ENCODE results near the gene SLC39A13.
A peak's percentile ranks its signal among the peaks of the same experiment; 100 is the strongest.

SLC39A13 gene

DNA sequence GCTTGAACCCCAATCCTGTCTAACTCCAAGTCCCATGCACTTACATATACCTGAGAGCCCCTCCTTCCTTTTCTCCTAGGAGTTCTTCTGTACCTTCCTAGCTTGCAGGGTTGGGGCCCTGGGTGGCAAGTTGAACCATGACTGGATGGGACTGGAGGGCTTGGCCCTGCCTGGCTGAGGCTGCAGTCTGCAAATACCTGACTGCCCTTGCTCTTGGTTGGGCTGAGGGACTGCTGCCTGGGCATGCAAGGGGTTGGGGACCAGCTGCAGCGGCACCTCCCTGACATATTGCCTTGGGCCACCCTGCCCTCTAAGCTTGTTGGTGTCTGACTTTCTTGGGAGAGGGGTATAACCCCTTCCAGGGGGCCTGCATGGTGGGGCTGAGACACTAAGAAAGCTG, 9.8 kb upstream of the SLC39A13 start:
- Histone ChIP-seq H3K4me1 (ENCODE audit: control insufficient read depth in 2 of 2, insufficient read depth in 1 of 2, low read depth in 1 of 2, low read length in 2 of 2) (peaks cover 6% of the 10 kb centered on the region in 2 donors), H3K79me1 (ENCODE audit: low read depth, low read length) (peaks cover 1% of the 10 kb centered on the region), H2BK15ac (ENCODE audit: low read length) (peak overlapping the region; percentile 14), H3K27ac (replicated peaks; ENCODE audit: low read length) (no peak overlapping the region), H3K4me2 (ENCODE audit: insufficient read depth, low read length, poor library complexity, severe bottlenecking) (no peak overlapping the region), H2AK5ac (ENCODE audit: low read depth, low read length) (no peak overlapping the region), H3K23ac (ENCODE audit: low read depth, low read length, poor library complexity) (no peak overlapping the region), H3K9ac (ENCODE audit: low read depth, low read length, poor library complexity) (peak overlapping the region; percentile 38), H2AFZ (ENCODE audit: low read length) (peak overlapping the region; percentile 40), H3K36me3 (replicated peaks in 1 of 2; ENCODE audit: control insufficient read depth in 2 of 2, insufficient read depth in 2 of 2, low read length in 2 of 2) (no peaks in the 10 kb centered on the region), H3K4ac (ENCODE audit: low read length) (peak overlapping the region; percentile 4), H3K18ac (ENCODE audit: low read length) (no peak overlapping the region), H3K14ac (ENCODE audit: low read length) (no peak overlapping the region), H2BK120ac (ENCODE audit: low read depth, low read length) (no peak overlapping the region), H4K8ac (ENCODE audit: low read depth, low read length) (no peak overlapping the region), H4K91ac (ENCODE audit: low read depth, low read length, poor library complexity) (no peak overlapping the region), H2BK5ac (ENCODE audit: low read length) (no peak overlapping the region), H3K4me3 (ENCODE audit: low read length in 2 of 2) (no peak overlapping the region), H3K9me3 (replicated peaks in 1 of 2; ENCODE audit: control insufficient read depth in 2 of 2, insufficient read depth in 1 of 2, low read depth in 1 of 2, low read length in 2 of 2) (no peaks in the 10 kb centered on the region), H3K27me3 (ENCODE audit: control insufficient read depth in 3 of 3, insufficient read depth in 3 of 3, low read depth in 1 of 3, low read length in 3 of 3) (no peaks in the 10 kb centered on the region), H2BK12ac (ENCODE audit: low read length) (no peak overlapping the region)
- WGBS, 2 donors (ENCODE audit: extremely low coverage in 2 of 2, insufficient read length in 2 of 2, insufficient replicate concordance in 1 of 2) = no CpG with 5 or more reads among the region's 1 CpG
- DNase-seq (ENCODE audit: low spot score) = no peak

DNA sequence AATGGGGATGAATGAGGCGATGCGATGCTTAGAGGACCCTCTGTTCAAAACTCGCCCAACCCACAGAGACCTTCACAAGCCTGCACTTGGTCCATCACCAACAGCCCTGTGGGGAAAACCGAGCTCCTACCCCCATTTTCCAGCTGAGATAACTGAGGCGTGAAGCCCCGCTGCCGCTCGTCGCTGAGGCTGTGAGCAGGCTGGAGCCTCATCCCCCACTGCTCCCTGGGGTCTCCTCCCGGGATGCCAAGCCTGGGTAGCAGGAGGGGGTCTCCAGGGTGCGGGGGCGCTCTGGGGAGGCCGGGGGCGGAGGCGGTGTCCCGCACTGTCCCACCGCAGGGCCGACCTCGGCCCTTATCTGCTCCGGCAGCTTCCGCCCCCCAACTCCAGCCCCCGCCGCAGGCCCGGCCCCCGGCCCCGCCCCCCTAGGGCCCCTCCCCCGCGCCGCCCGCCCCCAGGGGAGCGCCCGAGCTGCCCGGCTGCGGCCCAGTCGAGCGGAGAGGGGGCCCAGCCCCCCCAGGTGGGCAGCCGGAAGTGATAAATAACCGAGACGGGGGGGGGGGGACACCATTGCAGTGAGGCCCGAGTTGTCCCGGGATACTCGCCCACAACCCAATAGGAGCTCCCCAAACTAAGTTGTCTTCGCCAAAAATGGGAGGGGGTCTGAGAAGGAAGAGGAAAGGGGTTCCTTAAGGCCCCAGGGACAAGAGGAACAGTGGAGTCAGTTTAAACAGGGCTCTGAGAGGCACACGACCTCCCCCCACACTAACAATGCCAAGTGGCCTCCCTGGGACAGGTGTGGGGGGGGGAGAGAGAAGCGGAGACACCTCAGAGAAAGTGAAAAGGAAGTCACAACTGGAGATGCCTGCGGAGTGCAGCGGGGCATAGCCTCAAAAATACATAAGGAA, 8.3 kb upstream of the SLC39A13 start:
- Histone ChIP-seq H3K23ac (ENCODE audit: low read depth, low read length, poor library complexity) (no peak overlapping the region), H3K79me1 (ENCODE audit: low read depth, low read length) (no peaks in the 10 kb centered on the region), H3K4me3 (ENCODE audit: low read length in 2 of 2) (peak overlapping the region; percentile 48 to 76), H2AFZ (ENCODE audit: low read length) (peak overlapping the region; percentile 86), H3K14ac (ENCODE audit: low read length) (no peak overlapping the region), H2BK15ac (ENCODE audit: low read length) (peak overlapping the region; percentile 38), H2AK5ac (ENCODE audit: low read depth, low read length) (peak overlapping the region; percentile 60), H3K27ac (replicated peaks; ENCODE audit: low read length) (no peak overlapping the region), H2BK120ac (ENCODE audit: low read depth, low read length) (no peak overlapping the region), H3K4me2 (ENCODE audit: insufficient read depth, low read length, poor library complexity, severe bottlenecking) (peak overlapping the region; percentile 83), H4K8ac (ENCODE audit: low read depth, low read length) (no peak overlapping the region), H3K9ac (ENCODE audit: low read depth, low read length, poor library complexity) (peak overlapping the region; percentile 60), H3K4me1 (ENCODE audit: control insufficient read depth in 2 of 2, insufficient read depth in 1 of 2, low read depth in 1 of 2, low read length in 2 of 2) (peaks cover 6% of the 10 kb centered on the region in 2 donors), H3K9me3 (replicated peaks in 1 of 2; ENCODE audit: control insufficient read depth in 2 of 2, insufficient read depth in 1 of 2, low read depth in 1 of 2, low read length in 2 of 2) (no peaks in the 10 kb centered on the region), H3K27me3 (ENCODE audit: control insufficient read depth in 3 of 3, insufficient read depth in 3 of 3, low read depth in 1 of 3, low read length in 3 of 3) (no peaks in the 10 kb centered on the region), H2BK12ac (ENCODE audit: low read length) (no peak overlapping the region), H3K4ac (ENCODE audit: low read length) (no peak overlapping the region), H3K18ac (ENCODE audit: low read length) (peak overlapping the region; percentile 97), H3K36me3 (replicated peaks in 1 of 2; ENCODE audit: control insufficient read depth in 2 of 2, insufficient read depth in 2 of 2, low read length in 2 of 2) (no peaks in the 10 kb centered on the region), H2BK5ac (ENCODE audit: low read length) (no peak overlapping the region), H4K91ac (ENCODE audit: low read depth, low read length, poor library complexity) (no peak overlapping the region)
- WGBS, 2 donors (ENCODE audit: extremely low coverage in 2 of 2, insufficient read length in 2 of 2, insufficient replicate concordance in 1 of 2) = no CpG with 5 or more reads among the region's 47 CpGs
- DNase-seq (ENCODE audit: low spot score) = no peak

- Histone ChIP-seq H2BK12ac (ENCODE audit: low read length) (no peak overlapping the region), H2BK120ac (ENCODE audit: low read depth, low read length) (no peak overlapping the region), H3K9me3 (replicated peaks in 1 of 2; ENCODE audit: control insufficient read depth in 2 of 2, insufficient read depth in 1 of 2, low read depth in 1 of 2, low read length in 2 of 2) (no peaks in the 10 kb centered on the region), H3K79me1 (ENCODE audit: low read depth, low read length) (no peaks in the 10 kb centered on the region), H4K91ac (ENCODE audit: low read depth, low read length, poor library complexity) (no peak overlapping the region), H3K36me3 (replicated peaks in 1 of 2; ENCODE audit: control insufficient read depth in 2 of 2, insufficient read depth in 2 of 2, low read length in 2 of 2) (no peaks in the 10 kb centered on the region), H2AK5ac (ENCODE audit: low read depth, low read length) (no peak overlapping the region), H2AFZ (ENCODE audit: low read length) (peak overlapping the region; percentile 86), H3K27me3 (ENCODE audit: control insufficient read depth in 3 of 3, insufficient read depth in 3 of 3, low read depth in 1 of 3, low read length in 3 of 3) (no peaks in the 10 kb centered on the region), H3K4me3 (ENCODE audit: low read length in 2 of 2) (no peak overlapping the region), H4K8ac (ENCODE audit: low read depth, low read length) (no peak overlapping the region), H2BK15ac (ENCODE audit: low read length) (no peak overlapping the region), H3K27ac (replicated peaks; ENCODE audit: low read length) (no peak overlapping the region), H3K14ac (ENCODE audit: low read length) (no peak overlapping the region), H2BK5ac (ENCODE audit: low read length) (no peak overlapping the region), H3K18ac (ENCODE audit: low read length) (peak overlapping the region; percentile 11), H3K4ac (ENCODE audit: low read length) (no peak overlapping the region), H3K23ac (ENCODE audit: low read depth, low read length, poor library complexity) (no peak overlapping the region), H3K9ac (ENCODE audit: low read depth, low read length, poor library complexity) (no peak overlapping the region), H3K4me2 (ENCODE audit: insufficient read depth, low read length, poor library complexity, severe bottlenecking) (peak overlapping the region; percentile 58), H3K4me1 (ENCODE audit: control insufficient read depth in 2 of 2, insufficient read depth in 1 of 2, low read depth in 1 of 2, low read length in 2 of 2) (peaks cover 6% of the 10 kb centered on the region in 2 donors)
- WGBS, 2 donors (ENCODE audit: extremely low coverage in 2 of 2, insufficient read length in 2 of 2, insufficient replicate concordance in 1 of 2) = no CpG with 5 or more reads among the region's 8 CpGs
- no peak for DNase-seq (ENCODE audit: low spot score)
These were observed 7.6 kb upstream of the SLC39A13 start for GRCh38 chr11:47400768-47401279.

DNA sequence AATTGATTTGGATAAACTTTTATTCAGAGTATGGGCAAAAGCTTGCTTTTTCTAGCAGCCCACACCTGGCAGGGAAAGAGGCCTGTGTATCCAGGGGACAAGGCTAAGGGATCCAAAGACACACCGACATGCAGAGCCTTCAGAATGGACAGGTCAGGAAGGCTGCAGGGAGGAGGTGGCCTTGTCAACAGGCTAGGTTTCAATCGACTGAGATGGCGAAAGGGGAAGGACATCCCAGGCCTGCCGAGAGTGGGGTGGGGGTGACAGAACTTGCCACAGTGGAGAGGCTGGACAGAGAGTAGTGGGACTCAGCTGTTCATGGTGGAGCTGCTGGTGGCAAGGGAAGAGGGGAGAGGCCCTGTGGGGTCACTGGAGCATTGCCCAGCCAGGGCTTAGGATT, 5.3 kb upstream of the SLC39A13 start:
- Histone ChIP-seq H3K14ac (ENCODE audit: low read length) (no peak overlapping the region), H3K36me3 (replicated peaks in 1 of 2; ENCODE audit: control insufficient read depth in 2 of 2, insufficient read depth in 2 of 2, low read length in 2 of 2) (no peaks in the 10 kb centered on the region), H3K27ac (replicated peaks; ENCODE audit: low read length) (no peak overlapping the region), H4K91ac (ENCODE audit: low read depth, low read length, poor library complexity) (no peak overlapping the region), H2AK5ac (ENCODE audit: low read depth, low read length) (no peak overlapping the region), H2BK5ac (ENCODE audit: low read length) (no peak overlapping the region), H2BK15ac (ENCODE audit: low read length) (no peak overlapping the region), H2BK12ac (ENCODE audit: low read length) (no peak overlapping the region), H3K4ac (ENCODE audit: low read length) (no peak overlapping the region), H3K27me3 (ENCODE audit: control insufficient read depth in 3 of 3, insufficient read depth in 3 of 3, low read depth in 1 of 3, low read length in 3 of 3) (no peaks in the 10 kb centered on the region), H3K4me1 (ENCODE audit: control insufficient read depth in 2 of 2, insufficient read depth in 1 of 2, low read depth in 1 of 2, low read length in 2 of 2) (peaks cover 6 to 13% of the 10 kb centered on the region in 2 donors), H3K9ac (ENCODE audit: low read depth, low read length, poor library complexity) (no peak overlapping the region), H3K79me1 (ENCODE audit: low read depth, low read length) (no peaks in the 10 kb centered on the region), H3K4me2 (ENCODE audit: insufficient read depth, low read length, poor library complexity, severe bottlenecking) (no peak overlapping the region), H2BK120ac (ENCODE audit: low read depth, low read length) (no peak overlapping the region), H4K8ac (ENCODE audit: low read depth, low read length) (no peak overlapping the region), H3K23ac (ENCODE audit: low read depth, low read length, poor library complexity) (no peak overlapping the region), H2AFZ (ENCODE audit: low read length) (peak overlapping the region; percentile 34), H3K18ac (ENCODE audit: low read length) (no peak overlapping the region), H3K4me3 (ENCODE audit: low read length in 2 of 2) (no peak overlapping the region), H3K9me3 (replicated peaks in 1 of 2; ENCODE audit: control insufficient read depth in 2 of 2, insufficient read depth in 1 of 2, low read depth in 1 of 2, low read length in 2 of 2) (no peaks in the 10 kb centered on the region)
- no peak for DNase-seq (ENCODE audit: low spot score)
- WGBS, 2 donors (ENCODE audit: extremely low coverage in 2 of 2, insufficient read length in 2 of 2, insufficient replicate concordance in 1 of 2) = no CpG with 5 or more reads among the region's 4 CpGs

Measured in neuronal stem cell (in vitro differentiated cells).